ENCODE data around the gene ZNF234.

The ZNF234 gene

GRCh38 chr19:44107751-44108150, 33.6 kb upstream of the ZNF234 start:
- TF ChIP-seq CTCF (IDR thresholded peaks at IDR 0.05; ENCODE audit: insufficient read depth, low read length, poor library complexity, severe bottlenecking) = no peak
- Histone ChIP-seq H3K9me2 (replicated peaks; ENCODE audit: insufficient read depth, low read length) (no peaks in the 10 kb centered on the region), H3K4me3 (ENCODE audit: insufficient read depth, low read length, poor library complexity, severe bottlenecking) (no peak overlapping the region), H3K36me3 (ENCODE audit: low read length) (peaks cover 38% of the 10 kb centered on the region), H3F3A (ENCODE audit: insufficient read depth) (no peaks in the 10 kb centered on the region), H3K79me2 (ENCODE audit: insufficient read depth, low read length) (no peaks in the 10 kb centered on the region), H3K27me3 (ENCODE audit: low read length) (no peaks in the 10 kb centered on the region), H3K27ac (ENCODE audit: low read depth, low read length) (no peak overlapping the region), H3K4me2 (ENCODE audit: low read depth, low read length, poor library complexity, severe bottlenecking) (no peak overlapping the region), H3K9me3 (ENCODE audit: insufficient read depth, low read length) (peaks cover 28% of the 10 kb centered on the region; the same call in 1 of the 2 replicates), H3K9ac (ENCODE audit: low read length) (no peak overlapping the region), H2AFZ (ENCODE audit: low read depth, low read length, severe bottlenecking) (no peak overlapping the region), H4K20me1 (ENCODE audit: low read depth, low read length) (no peaks in the 10 kb centered on the region)

- no peak overlapping the region for H3K4me3 ChIP-seq (ENCODE audit: insufficient read depth, low read length, poor library complexity, severe bottlenecking)
- H3K36me3 ChIP-seq (ENCODE audit: low read length) = peaks cover 25% of the 10 kb centered on the region
- no peaks in the 10 kb centered on the region for H3K27me3 ChIP-seq (ENCODE audit: low read length)
- H3K4me2 ChIP-seq (ENCODE audit: low read depth, low read length, poor library complexity, severe bottlenecking) = no peak overlapping the region
- no peaks in the 10 kb centered on the region for H3K9me2 ChIP-seq (replicated peaks; ENCODE audit: insufficient read depth, low read length)
- H3K27ac ChIP-seq (ENCODE audit: low read depth, low read length) = no peak overlapping the region
- peaks cover 5% of the 10 kb centered on the region; the same call in 1 of the 2 replicates for H3K79me2 ChIP-seq (ENCODE audit: insufficient read depth, low read length)
- peaks cover 28% of the 10 kb centered on the region; the same call in 1 of the 2 replicates for H3K9me3 ChIP-seq (ENCODE audit: insufficient read depth, low read length)
- no peaks in the 10 kb centered on the region for H3F3A ChIP-seq (ENCODE audit: insufficient read depth)
- H3K9ac ChIP-seq (ENCODE audit: low read length) = no peak overlapping the region
- TF ChIP-seq EZH2phosphoT487 (conservative IDR thresholded peaks at IDR 0.05; ENCODE audit: low read length) (no peak), CTCF (IDR thresholded peaks at IDR 0.05; ENCODE audit: insufficient read depth, low read length, poor library complexity, severe bottlenecking) (no peak)
- H4K20me1 ChIP-seq (ENCODE audit: low read depth, low read length) = no peaks in the 10 kb centered on the region
- H2AFZ ChIP-seq (ENCODE audit: low read depth, low read length, severe bottlenecking) = no peak overlapping the region
Observed at GRCh38 chr19:44109458-44109857, 31.9 kb upstream of the ZNF234 start.

GRCh38 chr19:44111910-44112463, 29.4 kb upstream of the ZNF234 start:
- Histone ChIP-seq H3K79me2 (ENCODE audit: insufficient read depth, low read length) (peaks cover 5% of the 10 kb centered on the region; the same call in 1 of the 2 replicates), H3K4me3 (ENCODE audit: insufficient read depth, low read length, poor library complexity, severe bottlenecking) (peak overlapping the region; percentile 96), H3K27ac (ENCODE audit: low read depth, low read length) (no peak overlapping the region), H3K9me2 (replicated peaks; ENCODE audit: insufficient read depth, low read length) (no peaks in the 10 kb centered on the region), H3K4me2 (ENCODE audit: low read depth, low read length, poor library complexity, severe bottlenecking) (peak overlapping the region; percentile 95), H3F3A (ENCODE audit: insufficient read depth) (no peaks in the 10 kb centered on the region), H2AFZ (ENCODE audit: low read depth, low read length, severe bottlenecking) (no peak overlapping the region), H3K9ac (ENCODE audit: low read length) (no peak overlapping the region), H3K9me3 (ENCODE audit: insufficient read depth, low read length) (peaks cover 17% of the 10 kb centered on the region; the same call in 1 of the 2 replicates), H3K27me3 (ENCODE audit: low read length) (no peaks in the 10 kb centered on the region), H4K20me1 (ENCODE audit: low read depth, low read length) (no peaks in the 10 kb centered on the region), H3K36me3 (ENCODE audit: low read length) (peaks cover 14% of the 10 kb centered on the region)
- no peak for TF ChIP-seq CTCF (IDR thresholded peaks at IDR 0.05; ENCODE audit: insufficient read depth, low read length, poor library complexity, severe bottlenecking)
- TF ChIP-seq EZH2phosphoT487 (conservative IDR thresholded peaks at IDR 0.05; ENCODE audit: low read length) = no peak

All from SU-DHL-6 (cell line).